CD14-positive monocyte (primary cell): Measurements from ENCODE around the gene MED9. TPM values are rescaled to one million over a fixed set of nuclear protein-coding genes. Genes with fewer than 3 reads are reported as not detected.

ENCODE experiments used
- DNase-seq, 3 donors: peaks; one replicate each; pipeline ENCODE4 v3.0.0-alpha.2; 2011 to 2022
- H2AFZ ChIP-seq: 2 replicates; pipeline ENCODE4 v1.6.0; 2012; ENCODE audit warnings: mild to moderate bottlenecking, low read depth, low read length, inconsistent platforms; ENCODE audit not compliant: insufficient read depth, poor library complexity, severe bottlenecking
- H3K27ac ChIP-seq, 2 donors: 1 replicate in 1 of 2; 2 replicates in 1 of 2; pipeline ENCODE4 v1.5.1; 2012 to 2013; ENCODE audit warnings: low read length in 2 of 2, control low read depth in 1 of 2, inconsistent platforms in 1 of 2, low read depth in 1 of 2, mild to moderate bottlenecking in 1 of 2
- H3K27me3 ChIP-seq, 2 donors: one replicate each; pipeline versions ENCODE4 v1.6.0 to v1.6.1; 2011 to 2013; ENCODE audit warnings: low read length in 2 of 2; ENCODE audit not compliant: control insufficient read depth in 2 of 2, insufficient read depth in 2 of 2
- H3K36me3 ChIP-seq, 2 donors: replicated peaks in 1 of 2; 1 replicate in 1 of 2; 2 replicates in 1 of 2; pipeline versions ENCODE4 v1.5.1 to v1.6.1; 2012 to 2013; ENCODE audit warnings: low read length in 2 of 2, control low read depth in 1 of 2, inconsistent platforms in 1 of 2, mild to moderate bottlenecking in 1 of 2; ENCODE audit not compliant: insufficient read depth in 2 of 2, control insufficient read depth in 1 of 2
- H3K4me1 ChIP-seq, 2 donors: 1 replicate in 1 of 2; 2 replicates in 1 of 2; pipeline versions ENCODE4 v1.5.1 to v1.6.1; 2012 to 2013; ENCODE audit warnings: low read length in 2 of 2, control low read depth in 1 of 2, inconsistent platforms in 1 of 2, mild to moderate bottlenecking in 1 of 2, moderate library complexity in 1 of 2; ENCODE audit not compliant: insufficient read depth in 2 of 2, control insufficient read depth in 1 of 2
- H3K4me2 ChIP-seq: replicated peaks from 2 replicates; pipeline ENCODE3; 2012; ENCODE audit warnings: low read length, moderate library complexity, mild to moderate bottlenecking; ENCODE audit not compliant: poor library complexity, severe bottlenecking; ENCODE audit errors: extremely low read depth
- H3K4me3 ChIP-seq, 3 experiments: fragments of 200-600 bp in 1 of 3; sonication (generic) in 1 of 3; replicated peaks in 1 of 3; 1 replicate in 2 of 3; 2 replicates in 1 of 3; pipeline ENCODE4 v1.5.1; 2011 to 2013; ENCODE audit warnings: low read length in 3 of 3, mild to moderate bottlenecking in 3 of 3, control low read depth in 2 of 3, low read depth in 2 of 3, inconsistent platforms in 1 of 3, moderate library complexity in 1 of 3
- H3K79me2 ChIP-seq: 2 replicates; pipeline ENCODE4 v1.6.0; 2012; ENCODE audit warnings: mild to moderate bottlenecking, control low read depth, inconsistent platforms, low read length, moderate library complexity; ENCODE audit not compliant: insufficient read depth
- H3K9ac ChIP-seq: 2 replicates; pipeline ENCODE4 v1.6.0; 2017; ENCODE audit warnings: low read length, mild to moderate bottlenecking; ENCODE audit not compliant: insufficient read depth, poor library complexity, severe bottlenecking
- H3K9me3 ChIP-seq, 2 donors: replicated peaks in 1 of 2; 1 replicate in 1 of 2; 2 replicates in 1 of 2; pipeline versions ENCODE4 v1.5.1 to v1.6.1; 2012 to 2013; ENCODE audit warnings: low read length in 2 of 2, control low read depth in 1 of 2; ENCODE audit not compliant: control insufficient read depth in 1 of 2, insufficient read depth in 1 of 2
- H4K20me1 ChIP-seq: 2 replicates; pipeline ENCODE4 v1.6.0; 2012; ENCODE audit warnings: mild to moderate bottlenecking, low read length, control low read depth, moderate library complexity; ENCODE audit not compliant: insufficient read depth
- H3K27ac Mint-ChIP-seq, 7 donors: one replicate each; pipeline ENCODE4 v1.8.0; 2020; ENCODE audit warnings: mild to moderate bottlenecking in 7 of 7, mixed read lengths in 7 of 7, moderate library complexity in 6 of 7, inconsistent platforms in 2 of 7
- H3K27me3 Mint-ChIP-seq, 3 donors: one replicate each; pipeline ENCODE4 v1.8.0; 2021 to 2022; ENCODE audit warnings: low read depth in 3 of 3, mild to moderate bottlenecking in 3 of 3, mixed read lengths in 3 of 3, moderate library complexity in 3 of 3, inconsistent platforms in 1 of 3
- H3K36me3 Mint-ChIP-seq, 2 donors: one replicate each; pipeline ENCODE4 v1.8.0; 2020; ENCODE audit warnings: mixed read lengths in 2 of 2, inconsistent platforms in 1 of 2, mild to moderate bottlenecking in 1 of 2
- H3K4me1 Mint-ChIP-seq: one replicate; pipeline ENCODE4 v1.8.0; 2020; ENCODE audit warnings: mild to moderate bottlenecking, mixed read lengths
- H3K4me3 Mint-ChIP-seq, 2 donors: one replicate each; pipeline ENCODE4 v1.8.0; 2020; ENCODE audit warnings: mild to moderate bottlenecking in 2 of 2, mixed read lengths in 2 of 2, moderate library complexity in 1 of 2
- H3K9me3 Mint-ChIP-seq, 7 donors: one replicate each; pipeline ENCODE4 v1.8.0; 2020 to 2022; ENCODE audit warnings: mixed read lengths in 7 of 7, mild to moderate bottlenecking in 6 of 7, moderate library complexity in 6 of 7, inconsistent platforms in 2 of 7
- CTCF ChIP-seq: fragments of 200-600 bp; IDR thresholded peaks from one replicate; pipeline ENCODE4 v1.8.0; 2022; ENCODE audit warnings: antibody characterized with exemption, mild to moderate bottlenecking
- WGBS: methylation state at CpG from one replicate; pipeline ENCODE4 v1.1.5; 2013; ENCODE audit warnings: missing lambda C conversion rate; ENCODE audit not compliant: insufficient coverage; 5-methylcytosine and 5-hydroxymethylcytosine counted together
- intact Hi-C, 2 donors: fragments of 100-400 bp; cut with micrococcal nuclease; formaldehyde crosslinking; loops; one replicate each; pipeline versions ENCODE4 v1.15.0 to v1.15.1; 2023
- polyA plus RNA-seq, 3 donors: library from polyadenylated mRNA; depleted of rRNA in 1 of 3; unstranded in 2 of 3; stranded (reverse) in 1 of 3; fragments of 300-500 nt in 2 of 3; fragments of >200 nt in 1 of 3; fragmentation: Illumina TruSeq in 2 of 3; gene quantifications; 1 replicate in 2 of 3; 2 replicates in 1 of 3; pipeline ENCODE4 v1.2.3, GENCODE V29; 2012 to 2021

The MED9 gene
- polyA plus RNA-seq, 3 donors: 5.6 to 6.9 (median 6.1) TPM

GRCh38 chr17:17510456-17511292 lies 33.9 kb downstream of the MED9 start:
- DNase-seq: no peak
- Mint-ChIP-seq H3K4me1 (peaks cover 1% of the 10 kb centered on the region), H3K9me3 (no peaks in the 10 kb centered on the region), H3K27me3 (peaks cover 0 to 3% (median 2%) of the 10 kb centered on the region in 3 donors), H3K4me3 (no peak overlapping the region), H3K27ac (peak overlapping the region in 2 of 7 donors; percentile 50 to 55), H3K36me3 (peaks cover 0 to 3% of the 10 kb centered on the region in 2 donors)
- Histone ChIP-seq H3K9ac (peak overlapping the region; percentile 8), H3K36me3 (no peaks in the 10 kb centered on the region), H4K20me1 (no peaks in the 10 kb centered on the region), H3K4me2 (no peak overlapping the region), H3K27ac (no peak overlapping the region), H3K27me3 (no peaks in the 10 kb centered on the region), H3K79me2 (no peaks in the 10 kb centered on the region), H3K9me3 (no peaks in the 10 kb centered on the region), H3K4me1 (no peaks in the 10 kb centered on the region), H2AFZ (no peak overlapping the region), H3K4me3 (no peak overlapping the region)
- intact Hi-C loops: no loop called here
- no peak for TF ChIP-seq CTCF
- 65% methylated on average over 20 of the region's 20 CpGs for WGBS

GRCh38 chr17:17511293-17511741 lies 34.5 kb downstream of the MED9 start:
- peaks cover 1% of the 10 kb centered on the region for H3K4me1 Mint-ChIP-seq
- 50% methylated on average over 7 of the region's 12 CpGs for WGBS
- Histone ChIP-seq H3K27ac (no peak overlapping the region), H3K79me2 (no peaks in the 10 kb centered on the region), H2AFZ (no peak overlapping the region), H3K9me3 (no peaks in the 10 kb centered on the region), H3K9ac (peak overlapping the region; percentile 8), H3K27me3 (no peaks in the 10 kb centered on the region), H3K36me3 (no peaks in the 10 kb centered on the region), H3K4me1 (no peaks in the 10 kb centered on the region), H3K4me3 (no peak overlapping the region), H3K4me2 (no peak overlapping the region), H4K20me1 (no peaks in the 10 kb centered on the region)
- no peak for TF ChIP-seq CTCF
- H3K36me3 Mint-ChIP-seq: peaks cover 0 to 3% of the 10 kb centered on the region in 2 donors
- peak overlapping the region in 2 of 7 donors; percentile 50 to 55 for H3K27ac Mint-ChIP-seq
- H3K27me3 Mint-ChIP-seq: peaks cover 0 to 2% (median 2%) of the 10 kb centered on the region in 3 donors
- intact Hi-C loops: no loop called here
- DNase-seq: no peak
- no peaks in the 10 kb centered on the region for H3K9me3 Mint-ChIP-seq
- H3K4me3 Mint-ChIP-seq: no peak overlapping the region
